Esophagus (tissue), 2 donors: ENCODE measurements around the gene PDE2A. TPM values are rescaled to one million over a fixed set of nuclear protein-coding genes. Genes with fewer than 3 reads are reported as not detected.

Experiments used
- H3K27ac ChIP-seq, 2 donors: one replicate each; pipeline ENCODE4 v1.5.1; 2013; ENCODE audit warnings: low read depth in 2 of 2, mild to moderate bottlenecking in 2 of 2, inconsistent platforms in 1 of 2, low read length in 1 of 2, moderate library complexity in 1 of 2
- H3K27me3 ChIP-seq, 2 donors: one replicate each; pipeline ENCODE4 v1.6.1; 2013; ENCODE audit warnings: low read length in 2 of 2, control low read depth in 1 of 2, mild to moderate bottlenecking in 1 of 2; ENCODE audit not compliant: insufficient read depth in 2 of 2, control insufficient read depth in 1 of 2
- H3K36me3 ChIP-seq, 2 donors: one replicate each; pipeline ENCODE4 v1.6.1; 2013; ENCODE audit warnings: low read length in 1 of 2; ENCODE audit not compliant: control insufficient read depth in 2 of 2, insufficient read depth in 2 of 2
- H3K4me1 ChIP-seq, 2 donors: one replicate each; pipeline ENCODE4 v1.6.1; 2013; ENCODE audit warnings: low read length in 1 of 2; ENCODE audit not compliant: control insufficient read depth in 2 of 2, insufficient read depth in 2 of 2
- H3K4me3 ChIP-seq, 2 donors: one replicate each; pipeline ENCODE4 v1.5.1; 2013; ENCODE audit warnings: low read length in 2 of 2, mild to moderate bottlenecking in 2 of 2, low read depth in 1 of 2, moderate library complexity in 1 of 2
- H3K9me3 ChIP-seq, 2 donors: one replicate each; pipeline ENCODE4 v1.6.1; 2013; ENCODE audit warnings: mild to moderate bottlenecking in 2 of 2, low read depth in 1 of 2, low read length in 1 of 2, moderate library complexity in 1 of 2; ENCODE audit not compliant: control insufficient read depth in 2 of 2, insufficient read depth in 1 of 2
- WGBS, 2 donors: extraction: QIAGEN DNeasy Blood & Tissue Kit; methylation state at CpG; one replicate each; pipeline ENCODE4 v1.1.7; 2013; 5-methylcytosine and 5-hydroxymethylcytosine counted together
- polyA plus RNA-seq, 2 donors: library from polyadenylated mRNA; stranded (reverse); fragments of 200-250 nt; gene quantifications; one replicate each; pipeline ENCODE4 v1.2.3, GENCODE V29; 2013
- donor health status: healthy with polysubstance abuse.
- donor health status: Bipolar disorder and iron deficiency.

The PDE2A gene
- polyA plus RNA-seq, 2 donors, result 6.9 to 7.6 TPM

DNA sequence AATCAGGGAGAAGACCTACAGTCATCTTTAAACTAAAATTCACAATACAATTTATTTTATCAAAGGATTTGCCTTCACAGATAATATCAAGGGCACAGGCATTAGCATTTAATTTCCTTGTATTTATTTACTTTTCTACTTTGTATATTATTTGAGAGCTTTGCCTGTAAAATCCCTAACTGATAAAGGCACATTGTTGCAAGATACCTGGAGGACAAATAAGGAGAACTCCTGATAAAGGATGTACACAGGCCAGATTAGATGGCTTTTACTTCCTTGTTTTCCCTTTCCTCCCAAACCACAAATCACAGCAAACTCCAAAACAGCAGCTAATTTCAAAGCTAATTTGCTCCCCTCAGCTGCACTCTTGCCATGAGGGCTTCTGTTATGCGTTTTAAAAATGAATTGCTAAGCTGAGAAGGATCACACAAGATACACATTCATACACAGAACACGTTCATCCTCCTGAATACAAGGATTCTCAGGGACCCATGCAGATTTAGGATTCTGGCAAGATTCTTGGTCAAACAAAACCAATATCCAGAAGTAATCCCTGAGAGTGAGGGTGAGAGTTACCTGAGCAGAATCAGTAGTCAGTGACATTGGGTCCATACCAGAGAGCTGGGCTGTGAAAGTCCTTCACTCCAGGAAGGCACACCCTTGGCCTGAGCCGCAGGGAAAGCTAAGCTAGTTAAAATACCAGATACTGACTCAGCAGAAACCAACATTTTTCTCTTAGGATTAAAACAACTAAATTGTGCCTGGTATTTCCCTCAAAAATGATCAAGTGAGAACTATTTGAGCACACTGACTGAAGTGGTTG, 139.6 kb downstream of the PDE2A start:
- WGBS, 2 donors, result 52 to 58% methylated on average over 3 of the region's 3 CpGs
- no peak overlapping the region for H3K4me3 ChIP-seq
- H3K27ac ChIP-seq, result no peak overlapping the region
- H3K36me3 ChIP-seq, result no peaks in the 10 kb centered on the region
- H3K4me1 ChIP-seq, result no peaks in the 10 kb centered on the region
- H3K9me3 ChIP-seq, result no peaks in the 10 kb centered on the region
- H3K27me3 ChIP-seq, result no peaks in the 10 kb centered on the region

DNA sequence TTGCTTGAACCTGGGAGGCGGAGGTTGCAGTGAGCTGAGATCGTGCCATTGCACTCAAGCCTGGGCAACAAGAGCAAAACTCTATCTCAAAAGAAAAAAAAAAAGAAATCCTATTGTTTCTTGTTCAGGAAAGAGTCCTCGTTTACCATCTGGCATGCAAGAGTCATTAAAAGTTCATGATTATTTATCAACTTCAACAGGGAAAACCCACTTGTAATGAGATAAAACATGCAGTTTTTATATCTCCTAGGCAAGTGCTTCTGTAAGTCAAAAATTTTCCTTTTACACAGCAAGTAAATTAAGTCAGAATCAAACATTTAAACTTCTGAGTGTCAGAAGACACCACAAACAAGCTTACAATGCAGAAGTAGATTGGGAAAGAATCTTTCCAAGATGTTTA, 145.2 kb downstream of the PDE2A start:
- 58 to 59% methylated on average over 3 of the region's 3 CpGs for WGBS, 2 donors
- H3K4me1 ChIP-seq, result no peaks in the 10 kb centered on the region
- no peak overlapping the region for H3K4me3 ChIP-seq

DNA sequence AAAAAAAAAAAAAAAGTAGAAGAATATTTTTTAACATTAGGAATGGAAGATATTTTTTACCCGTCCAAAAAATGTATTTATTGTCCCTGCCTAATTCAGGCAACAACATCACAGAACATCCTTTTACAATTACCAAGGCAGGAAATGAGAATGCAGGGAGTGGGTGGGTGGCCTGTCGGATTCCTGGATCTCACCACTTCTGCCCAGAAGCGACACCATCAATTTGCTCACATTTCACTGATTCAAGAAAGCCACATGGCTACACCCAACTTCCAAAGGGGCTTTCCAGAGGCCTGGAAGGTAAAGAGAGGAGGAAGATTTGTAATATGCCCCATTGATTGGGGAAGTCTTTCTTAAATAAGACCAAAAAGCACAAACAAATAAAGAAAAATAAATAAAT, 146.1 kb downstream of the PDE2A start:
- WGBS, 2 donors, result 74 to 77% methylated on average over 3 of the region's 3 CpGs
- Histone ChIP-seq H3K27ac (no peak overlapping the region), H3K4me3 (no peak overlapping the region), H3K9me3 (no peaks in the 10 kb centered on the region), H3K4me1 (no peaks in the 10 kb centered on the region), H3K27me3 (no peaks in the 10 kb centered on the region), H3K36me3 (no peaks in the 10 kb centered on the region)

More for the DNA sequence above, 145.2 kb downstream of the PDE2A start:
- Histone ChIP-seq H3K27ac (no peak overlapping the region), H3K36me3 (no peaks in the 10 kb centered on the region), H3K9me3 (no peaks in the 10 kb centered on the region), H3K27me3 (no peaks in the 10 kb centered on the region)

Other genes starting within 250 kb of the PDE2A start
- 1 to 10 TPM; 6.0 to 7.9 TPM for gene CLPB, start 239.9 kb downstream of the PDE2A start, polyA plus RNA-seq
- gene ARAP1, start 78.0 kb upstream of the PDE2A start, polyA plus RNA-seq, result 10 to 100 TPM; 28.4 to 45.3 TPM
- gene STARD10, start 119.6 kb upstream of the PDE2A start, polyA plus RNA-seq, result 10 to 100 TPM; 57.9 to 65.8 TPM
- gene ATG16L2, start 140.0 kb upstream of the PDE2A start, polyA plus RNA-seq, result 10 to 100 TPM; 27.4 to 85.3 TPM